HG03439 (cell line): ENCODE results near the gene ZNF837.
A peak's percentile ranks its signal among the peaks of the same experiment; 100 is the strongest.

Experiments used
- ATAC-seq: cut with Tn5 transposase; IDR thresholded peaks from one replicate; pipeline ENCODE4 v1.9.1; 2021; ENCODE audit warnings: mild to moderate bottlenecking, moderate library complexity; ENCODE audit not compliant: unreplicated experiment

ZNF837 gene

GRCh38 chr19:58372311-58373133, 8.3 kb downstream of the ZNF837 start:
- ATAC-seq, result no peak

- ATAC-seq, result no peak
These were observed 12.1 kb downstream of the ZNF837 start for GRCh38 chr19:58368561-58369360.

DNA sequence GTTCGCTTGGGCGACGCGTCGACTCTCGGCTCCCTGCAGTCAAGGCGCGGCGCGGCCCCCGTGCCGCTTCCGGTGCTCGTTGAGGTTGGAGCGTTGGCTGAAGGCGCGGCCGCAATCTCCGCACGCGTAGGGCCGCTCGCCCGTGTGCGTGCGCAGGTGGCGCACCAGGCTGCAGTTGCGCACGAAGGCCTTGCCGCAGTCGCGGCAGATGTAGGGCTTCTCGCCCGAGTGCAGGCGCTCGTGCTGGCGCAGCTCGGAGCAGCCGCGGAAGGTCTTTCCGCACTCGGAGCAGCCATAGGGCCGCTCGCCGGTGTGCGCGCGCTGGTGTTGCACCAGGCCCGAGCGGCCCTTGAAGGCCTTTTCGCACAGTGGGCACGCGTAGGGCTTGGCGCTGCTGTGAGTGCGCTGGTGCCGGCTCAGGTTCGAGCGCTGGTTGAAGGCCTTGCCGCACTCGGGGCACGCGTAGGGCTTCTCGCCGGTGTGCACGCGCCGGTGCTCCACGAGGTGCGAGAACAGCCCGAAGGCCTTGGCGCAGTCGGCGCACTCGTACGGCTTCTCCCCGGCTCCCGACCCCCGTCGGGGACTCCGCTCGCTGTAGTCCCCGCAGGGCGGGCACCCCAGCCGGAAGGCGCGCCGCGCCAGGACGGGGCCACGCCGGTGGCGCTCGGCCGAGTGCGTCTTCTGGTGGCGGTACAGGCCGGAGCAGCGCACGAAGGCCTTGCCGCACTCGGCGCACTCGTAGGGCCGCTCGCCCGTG, 13.0 kb downstream of the ZNF837 start:
- ATAC-seq, result no peak

GRCh38 chr19:58366585-58367430, 14.0 kb downstream of the ZNF837 start:
- ATAC-seq, result no peak

DNA sequence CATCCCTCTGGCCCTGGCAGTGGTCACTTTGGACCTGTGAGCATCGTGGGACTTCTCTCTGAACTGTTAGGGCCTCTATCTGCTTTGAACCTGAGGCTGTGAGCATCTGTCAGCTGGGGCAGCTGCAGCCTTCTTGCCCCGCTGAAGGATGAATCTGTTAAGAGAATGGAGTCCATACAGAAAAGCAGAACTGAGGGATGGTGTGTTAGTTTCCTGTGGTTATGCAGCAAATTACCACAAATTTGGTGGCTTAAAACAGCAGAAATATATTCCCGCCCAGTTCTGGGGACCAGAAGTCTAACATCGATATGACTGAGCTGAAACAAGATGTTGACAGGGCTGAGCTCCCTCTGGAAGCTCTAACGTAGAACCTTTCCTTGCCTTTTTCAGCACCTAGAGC, 16.7 kb downstream of the ZNF837 start:
- no peak for ATAC-seq

- peak; percentile 84 for ATAC-seq
These were observed 18.4 kb downstream of the ZNF837 start, which contains the start of gene ZNF497 for GRCh38 chr19:58362272-58362994. Gene ZNF497, minus strand, starts transcription at chr19:58362751. Its CDS starts 5,116 bp downstream, at chr19:58357635.

- peak; percentile 20 for ATAC-seq
These were observed 18.9 kb downstream of the ZNF837 start for GRCh38 chr19:58361900-58362271.

- ATAC-seq, result no peak
These were observed 23.2 kb downstream of the ZNF837 start for GRCh38 chr19:58357481-58358145.

- ATAC-seq, result no peak
These were observed 23.9 kb downstream of the ZNF837 start for GRCh38 chr19:58356766-58357480.

DNA sequence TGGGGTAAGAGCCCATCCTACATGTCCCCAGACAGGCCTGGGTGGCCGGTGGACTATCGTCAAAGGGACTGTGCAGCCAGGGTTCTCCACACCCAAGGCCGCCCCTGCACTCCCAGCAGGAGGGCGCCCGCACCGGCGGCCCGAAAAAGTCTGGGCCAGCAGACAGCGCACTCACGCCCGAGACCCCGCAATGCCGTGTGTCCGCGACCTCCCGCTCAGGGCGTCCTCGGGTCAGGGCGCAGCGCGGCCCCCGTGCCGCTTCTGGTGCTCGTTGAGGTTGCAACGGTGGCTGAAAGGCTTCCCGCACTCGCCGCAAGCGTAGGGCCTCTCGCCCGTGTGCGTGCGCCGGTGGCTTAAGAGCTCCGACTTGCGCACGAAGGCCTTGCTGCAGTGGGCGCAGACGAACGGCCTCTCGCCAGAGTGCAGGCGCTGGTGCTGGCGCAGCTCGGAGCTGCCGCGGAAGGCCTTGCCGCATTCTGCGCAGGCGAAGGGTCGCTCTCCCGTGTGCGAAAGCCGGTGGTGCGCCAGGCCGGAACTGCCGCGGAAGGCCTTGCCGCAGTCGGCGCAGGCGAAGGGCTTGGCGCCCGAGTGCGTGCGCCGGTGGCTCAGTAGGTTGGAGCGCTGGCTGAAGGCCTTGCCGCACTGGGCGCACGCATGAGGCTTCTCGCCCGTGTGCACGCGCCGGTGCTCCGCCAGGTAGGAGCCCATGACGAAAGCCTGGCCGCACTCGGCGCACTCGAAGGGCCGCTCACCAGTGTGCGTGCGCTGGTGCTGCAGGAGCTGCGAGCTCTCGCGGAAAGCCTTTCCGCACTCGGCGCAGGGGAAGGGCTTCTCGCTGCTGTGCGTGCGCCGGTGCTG, 24.7 kb downstream of the ZNF837 start:
- no peak for ATAC-seq

DNA sequence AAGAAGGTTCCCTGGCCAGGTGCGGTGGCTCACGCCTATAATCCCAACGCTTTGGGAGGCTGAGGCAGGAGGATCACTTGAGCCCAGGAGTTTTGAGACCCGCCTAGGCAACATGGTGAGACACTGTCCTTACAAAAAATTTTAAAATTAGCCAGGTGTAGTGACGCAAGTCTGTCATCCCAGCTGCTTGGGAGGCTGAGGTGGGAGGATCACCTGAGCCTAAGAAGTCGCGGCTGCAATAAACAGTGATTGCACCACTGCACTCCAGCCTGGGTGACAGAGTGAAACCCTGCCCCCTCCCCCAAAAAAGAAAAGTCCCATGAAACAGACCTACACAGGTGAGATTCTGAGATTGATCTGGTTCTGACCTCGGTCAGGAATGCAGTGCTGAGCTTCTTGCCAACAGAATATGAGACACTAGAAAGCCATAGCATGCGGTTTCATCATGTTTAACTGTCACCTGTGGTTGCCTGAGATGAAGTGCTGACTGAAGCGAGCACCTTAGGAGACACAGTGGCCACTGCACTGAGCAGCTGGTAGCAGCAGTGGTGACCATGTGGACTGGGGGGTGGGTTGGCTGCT, 25.5 kb downstream of the ZNF837 start:
- ATAC-seq, result no peak

- no peak for ATAC-seq
These were observed 26.3 kb downstream of the ZNF837 start for GRCh38 chr19:58354478-58355030.

DNA sequence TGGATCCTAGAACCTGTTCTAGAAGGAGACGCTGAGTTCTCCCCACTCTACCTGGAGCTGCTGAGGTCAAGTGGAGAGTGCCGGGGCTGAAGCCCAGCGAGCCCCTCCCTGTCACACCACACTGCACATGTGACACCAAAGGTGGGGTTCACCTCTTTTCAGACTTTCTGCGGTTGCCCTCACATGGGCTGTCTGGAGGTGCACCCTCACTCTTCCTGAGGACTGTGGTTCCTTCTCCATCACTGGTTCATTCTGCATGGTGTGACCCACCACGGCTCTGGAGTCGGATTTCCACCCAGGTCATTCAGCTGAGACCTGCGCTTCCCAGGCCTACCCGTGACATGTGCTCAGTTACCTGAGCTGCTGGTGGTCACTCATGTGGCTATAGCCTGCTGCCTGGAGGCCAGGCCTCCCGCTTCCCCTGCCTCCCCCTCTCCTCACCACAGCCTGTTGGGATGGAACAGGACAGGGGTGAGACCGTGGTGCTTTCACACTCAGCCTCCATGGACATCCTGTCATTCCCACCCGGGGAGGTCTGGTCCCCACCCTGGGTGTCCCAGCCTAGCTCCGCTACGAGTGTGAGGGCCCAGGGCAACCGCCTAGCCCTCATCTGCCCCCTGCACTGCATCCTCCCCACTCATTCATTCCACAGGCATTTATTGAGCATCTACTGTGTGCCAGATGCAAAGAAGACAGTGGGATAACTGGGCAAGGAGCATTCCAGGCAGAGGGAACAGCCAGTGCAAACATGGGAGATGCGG, 26.9 kb downstream of the ZNF837 start:
- ATAC-seq, result no peak

- no peak for ATAC-seq
These were observed 27.8 kb downstream of the ZNF837 start, which contains the start of gene A1BG for GRCh38 chr19:58352760-58353671. Gene A1BG, minus strand, starts transcription at chr19:58353492. Its CDS starts 55 bp downstream, at chr19:58353437.
